DMS153 treated with DMSO at 0.1 percent for 48 hours (cell line): ENCODE measurements around the gene KCNE3.

ENCODE experiments used
- DNase-seq: peaks from one replicate; lab custom pipeline; 2025; ENCODE audit not compliant: unreplicated experiment; lab: John Stamatoyannopoulos, UW

Gene KCNE3, protein sequence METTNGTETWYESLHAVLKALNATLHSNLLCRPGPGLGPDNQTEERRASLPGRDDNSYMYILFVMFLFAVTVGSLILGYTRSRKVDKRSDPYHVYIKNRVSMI

DNA sequence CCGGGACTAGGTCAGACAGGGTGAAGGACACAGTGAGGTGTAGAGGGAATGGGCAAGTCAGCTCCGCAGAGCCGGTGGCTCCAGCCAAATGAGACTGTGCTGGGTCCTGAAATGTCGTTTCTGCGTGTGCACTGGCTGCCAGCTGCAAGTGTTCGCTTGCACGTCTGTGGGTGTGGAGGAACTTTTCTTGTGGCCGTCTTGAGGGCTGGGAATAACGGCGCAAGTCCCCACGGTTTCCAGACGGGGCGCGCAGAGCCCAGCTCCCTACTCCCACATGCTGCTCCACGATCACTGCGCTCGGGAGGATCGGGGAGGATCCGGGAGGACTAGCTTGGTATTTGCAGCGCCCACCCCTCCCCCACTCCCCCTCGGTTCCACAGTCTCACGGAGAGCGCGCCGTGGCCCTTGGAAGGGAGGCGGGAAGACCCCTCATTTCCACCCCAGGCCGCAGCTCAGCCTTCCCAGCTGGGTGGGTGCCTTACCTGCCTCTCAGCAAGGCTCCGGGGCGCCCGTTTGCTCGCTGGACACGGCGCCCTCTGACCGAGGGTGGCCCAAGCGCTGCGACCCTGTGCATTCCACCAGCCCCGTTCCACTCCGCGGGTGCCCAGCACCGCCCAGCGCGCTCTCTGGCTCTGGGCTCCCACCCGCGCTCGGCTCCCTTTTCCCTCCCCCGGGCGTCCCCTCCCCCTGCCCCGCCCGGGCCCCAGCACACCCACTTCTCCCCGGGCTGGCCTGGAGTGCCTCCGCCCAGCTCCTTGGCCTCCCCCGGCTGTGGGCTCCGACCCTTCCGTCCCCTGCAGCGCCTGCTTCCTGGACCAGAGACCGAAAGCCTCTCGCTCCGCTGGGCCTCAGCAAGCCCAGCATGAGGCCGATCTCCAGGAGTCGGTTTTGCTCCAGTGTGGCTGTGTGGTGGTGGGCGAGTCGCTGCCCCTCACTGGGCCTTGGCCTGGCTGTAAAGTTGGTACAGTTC is at the start of gene KCNE3:
Gene KCNE3, minus strand, starts transcription at position 634 of the 970 bp plus-strand sequence. CDS start 9,986 bp downstream, outside the sequence.
- DNase-seq = no peak

DNA sequence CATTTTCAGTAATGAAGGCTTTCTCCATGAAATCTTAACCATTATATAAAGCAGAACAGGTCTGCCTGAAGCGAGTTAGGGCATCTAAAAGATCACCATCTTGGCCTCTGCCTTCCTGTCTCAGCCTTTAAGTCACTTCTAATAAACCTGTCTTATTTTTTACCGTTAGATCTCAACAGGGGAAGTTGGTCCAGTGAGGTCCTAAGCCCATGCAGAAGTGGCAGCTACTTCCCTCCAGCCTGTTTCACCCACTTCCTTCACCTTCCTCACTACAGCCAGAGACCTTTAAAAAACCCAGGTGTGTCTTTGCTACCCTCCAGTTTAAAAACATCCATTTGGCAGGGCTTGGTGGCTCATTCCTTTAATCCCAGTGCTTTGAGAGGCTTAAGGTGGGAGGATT is 40.2 kb upstream of the KCNE3 start:
- DNase-seq = no peak

DNA sequence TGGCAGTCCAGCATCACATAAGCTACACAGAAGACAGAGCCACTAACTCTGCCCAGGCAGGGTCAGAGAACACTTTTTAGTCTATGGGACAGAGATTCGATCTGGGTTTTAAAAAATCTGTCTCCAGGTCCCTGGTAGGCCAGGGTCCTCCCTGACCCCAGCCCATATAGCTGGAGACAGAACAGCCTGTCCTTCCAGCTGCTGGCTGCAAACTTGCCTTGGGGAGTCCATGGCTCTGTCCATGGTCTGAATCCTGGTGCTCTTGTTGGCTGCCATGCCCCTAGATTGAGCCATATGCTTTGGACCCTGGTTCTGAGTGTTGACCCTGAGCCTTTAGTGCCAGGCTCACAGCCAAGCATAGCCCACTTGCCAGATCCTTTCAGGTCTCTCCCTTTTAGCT is 39.5 kb upstream of the KCNE3 start:
- DNase-seq = no peak

DNA sequence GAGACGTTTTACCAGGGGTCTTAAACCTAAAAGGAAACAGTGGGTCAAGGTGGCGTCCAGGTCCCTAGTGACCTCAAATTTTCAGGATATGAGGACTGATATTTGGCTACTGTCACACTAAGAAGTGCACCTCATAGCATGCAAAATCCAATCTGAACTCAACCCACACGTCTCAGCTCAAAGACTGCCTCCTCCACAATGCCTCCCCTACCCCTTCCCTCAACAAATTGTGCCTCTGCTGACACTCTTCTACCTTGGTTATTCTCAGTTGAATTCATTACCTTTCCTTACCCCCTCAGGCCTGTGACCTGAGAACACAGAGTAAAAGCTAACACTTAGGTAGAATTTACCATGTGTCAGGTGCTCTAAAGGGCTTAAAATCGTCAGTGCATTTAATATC is 38.6 kb upstream of the KCNE3 start:
- no peak for DNase-seq

DNA sequence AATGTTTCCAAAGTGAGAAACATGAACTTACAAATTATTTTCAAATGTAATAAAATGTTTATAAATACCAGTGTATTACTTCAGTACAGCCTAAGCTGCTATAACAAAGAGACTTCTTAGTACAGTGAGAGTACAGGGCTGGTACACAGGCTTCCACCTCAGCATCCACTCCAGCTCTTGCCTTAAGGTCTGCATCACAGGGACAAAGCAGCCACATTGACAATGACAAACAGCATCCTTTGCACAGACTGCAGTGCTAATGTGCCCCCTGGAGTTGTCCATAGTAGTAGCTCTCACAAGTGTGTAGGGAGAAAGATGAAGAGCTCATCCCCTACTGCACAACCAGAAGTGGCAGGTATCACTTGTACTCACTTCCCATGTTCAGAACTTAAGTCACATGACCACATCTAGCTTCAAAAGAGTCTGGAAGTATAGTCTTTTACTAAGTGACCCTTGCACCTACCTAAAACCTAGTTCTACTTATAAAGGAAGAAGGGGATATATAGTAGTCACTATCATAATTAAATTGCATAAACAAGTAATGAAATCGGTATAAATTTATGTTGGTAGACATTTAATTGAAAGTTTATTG is 36.8 kb upstream of the KCNE3 start:
- DNase-seq = no peak

DNA sequence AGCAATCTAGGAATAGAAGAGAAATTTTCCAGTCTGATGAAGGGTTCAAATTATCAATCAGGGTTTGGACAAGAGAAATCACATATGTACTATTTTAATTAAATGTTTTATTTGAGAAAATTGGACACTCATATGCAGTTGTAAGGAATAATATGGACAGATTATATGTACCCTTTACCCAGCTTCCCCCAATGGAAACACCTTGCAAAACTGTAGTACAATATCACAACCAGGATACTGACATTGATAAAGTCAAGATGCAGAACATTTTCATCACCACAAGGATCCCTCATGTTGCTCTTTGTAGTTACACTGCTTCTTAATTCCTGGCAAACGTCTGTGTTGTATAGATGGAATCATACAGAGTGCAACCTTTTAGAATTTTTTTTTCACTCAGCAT is 27.6 kb upstream of the KCNE3 start:
- DNase-seq = no peak

DNA sequence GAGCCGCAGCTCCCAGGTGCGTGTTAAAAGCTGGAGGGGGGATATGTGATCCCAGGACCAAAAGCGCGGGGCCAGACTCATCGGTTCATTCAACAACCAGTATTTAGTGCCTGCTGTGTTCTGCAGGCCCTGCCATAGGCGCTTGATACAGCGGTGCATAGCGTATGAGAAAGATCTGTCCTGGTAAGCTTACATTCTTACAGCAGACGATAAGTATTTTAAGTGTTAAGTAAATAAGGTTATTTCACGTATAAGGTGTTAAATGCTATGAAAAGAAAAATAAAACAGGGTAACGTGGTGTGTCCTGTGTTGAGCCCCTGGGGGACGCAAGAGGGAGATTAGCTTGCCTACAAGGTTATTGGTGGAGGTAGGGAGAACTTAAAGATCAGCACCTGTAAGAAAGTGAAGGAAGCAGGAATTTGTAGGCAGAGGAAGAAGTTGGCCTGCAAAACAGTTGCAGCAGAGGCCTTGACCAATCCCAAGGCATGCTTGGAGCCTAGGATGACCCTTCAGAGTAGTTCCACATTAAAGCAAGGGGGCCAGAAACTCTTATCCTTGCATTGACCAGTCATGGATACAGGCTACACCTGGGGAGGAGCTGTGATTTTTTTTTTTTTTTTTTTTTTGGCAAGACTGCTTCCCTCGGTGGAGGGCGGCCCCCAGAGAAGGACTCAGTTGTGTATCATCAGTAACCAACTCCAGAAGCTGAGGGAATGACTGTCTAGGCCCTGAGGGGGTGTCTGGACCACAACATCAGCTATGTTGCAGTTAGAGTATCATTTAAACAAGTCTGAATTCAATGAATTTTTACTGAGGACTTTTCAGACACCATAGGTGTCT is 26.7 kb upstream of the KCNE3 start:
- DNase-seq = peak; percentile 34

DNA sequence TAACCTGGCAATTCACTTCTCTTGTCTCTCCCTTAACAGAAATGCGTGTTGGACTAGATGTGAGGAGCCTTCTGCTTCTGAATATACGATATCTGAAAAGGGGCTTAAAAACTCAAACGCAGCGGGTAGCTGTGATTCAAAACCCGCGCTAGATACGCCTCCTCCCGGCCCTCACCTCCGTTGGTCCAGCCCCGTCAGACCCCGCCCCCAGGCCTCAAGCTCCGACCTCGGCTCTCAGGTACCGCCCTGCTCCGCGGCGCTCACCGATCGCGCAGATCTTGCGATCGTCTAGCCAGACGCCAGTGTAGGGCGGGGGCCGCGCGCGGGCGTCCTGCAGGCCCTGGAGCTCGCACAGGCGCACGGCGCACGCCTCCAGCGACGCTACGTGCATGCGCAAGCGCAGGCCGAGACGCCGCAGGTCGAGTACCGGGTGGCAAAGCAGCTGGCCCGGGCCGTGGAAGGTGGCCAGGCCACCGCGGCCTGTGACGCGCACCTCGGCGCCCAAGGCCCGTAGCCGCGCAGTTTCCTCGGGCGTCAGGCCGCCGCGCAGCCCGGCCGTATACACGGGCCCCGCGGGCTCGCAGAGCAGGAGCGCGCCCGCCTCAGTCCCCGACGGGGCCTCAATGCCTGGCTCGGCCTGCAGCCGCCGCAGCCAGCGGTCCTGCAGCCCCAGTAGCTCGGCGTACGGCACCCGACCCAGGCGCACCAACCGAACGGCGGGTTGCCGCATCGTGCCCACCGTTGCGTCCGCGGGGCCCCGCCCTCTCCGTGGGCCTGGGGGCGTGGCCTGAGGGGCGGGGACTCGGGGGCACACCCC is 25.8 kb upstream of the KCNE3 start, which contains the start of gene LIPT2:
Gene LIPT2, minus strand, starts transcription at position 751 of the 817 bp plus-strand sequence. Its CDS starts 21 bp downstream, at position 730.
- DNase-seq = peak; percentile 89

DNA sequence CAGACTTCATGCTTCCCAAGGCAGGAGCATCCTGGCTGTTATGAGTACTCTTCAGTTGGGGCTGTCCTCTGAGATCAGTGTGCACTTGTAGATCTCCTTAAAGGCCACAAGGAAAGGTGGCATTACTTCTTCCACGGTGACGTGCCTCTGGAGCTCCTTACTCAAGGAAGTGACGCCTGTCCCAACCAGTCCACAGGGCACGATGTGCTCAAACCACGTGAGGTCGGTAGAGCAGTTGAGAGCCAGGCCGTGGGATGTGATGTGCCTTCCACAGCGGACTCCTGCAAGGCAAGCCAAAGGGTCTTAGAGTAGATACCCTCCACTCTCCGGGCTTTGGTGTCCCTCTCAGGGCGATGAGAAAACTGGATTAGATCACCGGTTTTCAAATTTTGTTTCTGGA is 24.7 kb upstream of the KCNE3 start:
- DNase-seq = no peak

DNA sequence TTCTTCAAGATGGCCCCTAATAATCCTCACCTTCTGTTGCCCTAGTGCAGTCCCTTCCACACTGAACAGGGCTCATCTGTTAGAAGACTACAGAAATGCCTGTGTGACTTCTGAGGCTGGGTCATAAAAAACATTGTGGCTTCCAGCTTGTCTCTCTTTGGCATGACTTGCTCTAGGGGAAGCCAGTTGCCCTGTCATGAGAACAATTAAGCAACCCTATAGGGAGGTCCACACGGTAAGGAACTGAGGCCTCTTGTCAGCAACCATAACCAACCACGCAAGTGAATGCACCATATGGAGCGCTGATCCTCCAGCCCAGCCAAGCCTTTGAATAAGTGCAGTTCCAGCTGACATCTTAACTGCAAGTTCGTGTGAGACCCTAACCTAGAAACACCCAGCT is 23.6 kb upstream of the KCNE3 start:
- no peak for DNase-seq

DNA sequence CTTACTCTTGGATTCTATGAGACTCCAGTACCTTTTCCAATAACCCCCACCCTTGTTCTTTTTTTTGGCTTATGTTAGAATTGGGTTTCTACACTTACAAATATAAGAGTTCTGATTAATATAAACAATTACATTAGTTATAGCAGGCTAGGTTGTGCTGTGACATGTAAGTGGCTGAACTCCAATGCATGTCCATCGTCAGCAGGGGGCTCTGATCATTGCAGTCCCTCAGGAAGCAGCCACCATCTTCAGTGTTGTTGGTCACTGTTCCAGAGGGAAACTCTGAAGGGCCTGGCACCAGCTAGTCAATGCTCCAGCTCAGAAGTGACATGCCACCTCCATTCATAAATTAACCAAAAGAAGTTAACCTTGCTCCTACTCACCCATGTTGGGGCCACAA is 20.5 kb upstream of the KCNE3 start:
- DNase-seq = no peak

DNA sequence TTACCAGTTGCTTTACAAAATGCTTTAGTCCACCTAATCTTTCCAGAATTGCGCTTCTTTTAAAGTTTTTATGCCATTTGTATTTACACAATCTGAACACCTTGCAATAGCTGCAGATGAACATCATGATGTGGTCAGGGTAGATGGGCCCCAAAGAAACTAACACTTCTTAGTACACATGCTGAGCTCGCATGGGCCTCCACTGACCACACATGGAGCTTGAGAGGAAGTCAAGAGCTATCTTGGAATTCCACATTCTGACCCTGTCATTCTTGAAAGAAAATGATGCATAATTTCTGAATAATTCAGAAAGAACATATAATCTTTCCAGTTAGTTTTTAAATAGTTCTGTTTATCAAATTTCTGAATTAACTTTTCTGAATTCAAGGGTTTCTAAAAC is 18.5 kb upstream of the KCNE3 start:
- DNase-seq = no peak

DNA sequence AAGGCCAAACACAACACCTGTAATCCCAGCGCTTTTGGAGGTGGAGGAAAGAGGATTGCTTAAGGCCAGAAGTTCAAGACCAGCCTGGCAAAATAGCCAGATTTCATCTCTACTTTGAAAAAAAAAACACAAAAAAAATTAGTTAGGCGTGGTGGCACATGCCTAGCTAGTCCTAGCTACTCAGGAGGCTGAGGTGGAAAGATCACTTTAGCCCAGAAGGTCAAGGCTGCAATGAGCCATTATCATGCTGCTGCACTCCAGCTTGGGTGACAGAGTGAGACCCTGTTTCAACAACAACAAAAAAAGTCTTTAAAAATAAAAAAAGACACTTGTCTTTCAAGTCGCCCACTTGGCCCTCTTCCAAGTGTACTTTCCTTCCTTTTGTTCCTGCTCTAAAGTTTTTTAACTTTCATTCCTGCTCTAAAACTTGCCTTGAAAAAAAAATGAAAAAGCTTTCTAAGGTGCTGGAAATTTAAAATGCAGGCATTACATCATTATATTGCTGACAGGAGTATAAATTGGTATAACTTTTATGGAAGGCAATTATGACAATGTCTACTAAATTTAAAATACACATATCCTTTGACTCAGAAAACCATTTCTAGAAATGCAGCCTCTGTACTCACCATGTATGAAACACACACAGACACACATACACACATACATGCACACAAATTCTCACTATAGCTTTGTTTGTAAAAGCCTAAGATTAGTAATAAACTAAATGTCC is 13.5 kb upstream of the KCNE3 start:
- no peak for DNase-seq

DNA sequence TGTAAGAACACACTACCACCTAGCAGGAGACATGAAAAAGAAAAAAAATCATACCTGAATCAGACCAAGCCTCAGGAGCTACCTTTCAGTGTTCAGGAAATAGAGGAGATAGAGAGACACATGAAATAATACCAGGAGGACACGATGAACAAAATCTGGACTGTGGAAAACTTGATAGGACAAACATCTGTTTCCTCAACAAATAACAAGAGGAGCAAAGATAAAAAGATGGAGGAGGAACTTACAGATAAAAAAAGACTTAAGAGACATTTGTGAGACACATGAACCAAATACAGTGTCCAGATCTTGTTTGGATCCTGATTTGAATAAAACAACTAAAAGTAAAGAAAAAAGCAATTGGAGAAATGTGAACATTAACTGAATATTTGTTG is 12.4 kb upstream of the KCNE3 start:
- no peak for DNase-seq

DNA sequence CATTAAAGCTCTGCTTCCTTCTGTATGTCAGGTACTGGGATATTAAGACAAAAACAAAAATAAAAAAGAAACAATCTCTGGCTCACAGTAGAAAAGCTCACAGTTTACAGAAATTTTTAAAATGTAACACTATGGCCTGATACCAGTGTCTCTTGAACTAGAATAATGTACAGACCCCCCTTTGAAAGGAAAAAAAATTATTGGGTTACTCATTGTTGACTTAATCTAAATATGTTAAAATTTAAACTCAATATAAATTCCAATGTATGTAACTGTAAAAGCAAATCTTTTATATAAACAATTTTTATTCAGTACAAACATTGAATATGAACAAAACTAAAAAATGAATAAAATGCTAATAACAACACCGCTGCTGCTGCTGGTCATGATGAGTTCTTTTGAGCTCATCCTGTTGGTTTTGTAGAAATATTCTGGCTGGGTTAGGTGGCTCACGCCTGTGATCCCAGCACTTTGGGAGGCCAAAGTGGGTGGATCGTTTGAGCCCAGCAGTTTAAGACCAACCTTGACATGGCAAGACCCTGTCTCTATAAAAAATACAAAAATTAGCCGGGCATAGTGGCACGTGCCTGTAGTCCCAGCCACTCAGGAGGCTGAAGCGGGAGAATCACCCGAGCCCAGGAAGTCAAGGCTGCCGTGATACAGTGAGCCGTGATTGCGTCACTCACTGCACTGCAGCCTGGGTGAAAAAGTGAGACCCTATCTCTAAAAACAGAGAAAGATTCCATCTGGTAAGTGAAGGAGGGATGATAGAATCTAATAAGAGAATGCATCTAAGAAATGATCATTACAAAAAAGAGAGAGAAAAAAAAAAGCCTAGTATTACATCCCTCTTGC is 11.8 kb upstream of the KCNE3 start:
- no peak for DNase-seq

DNA sequence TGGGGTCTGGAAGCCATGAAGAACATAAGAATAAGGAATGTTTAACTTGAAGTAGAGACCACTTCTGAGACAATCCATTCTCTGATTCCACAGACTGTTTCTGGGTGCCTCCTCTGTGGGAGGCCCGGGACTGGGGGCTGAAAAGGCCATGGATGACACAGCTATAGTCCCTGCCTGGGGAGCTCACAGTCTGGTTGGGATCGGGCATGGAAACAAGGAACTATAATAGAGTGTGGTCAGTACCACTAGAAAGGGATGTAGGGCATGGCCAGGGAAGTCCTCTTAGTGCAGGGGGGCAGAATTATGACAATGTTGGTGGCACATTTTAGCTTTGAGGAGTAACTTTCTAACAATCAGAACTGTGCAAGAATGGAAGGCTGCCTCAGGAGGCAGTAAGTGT is 9.2 kb upstream of the KCNE3 start:
- no peak for DNase-seq

DNA sequence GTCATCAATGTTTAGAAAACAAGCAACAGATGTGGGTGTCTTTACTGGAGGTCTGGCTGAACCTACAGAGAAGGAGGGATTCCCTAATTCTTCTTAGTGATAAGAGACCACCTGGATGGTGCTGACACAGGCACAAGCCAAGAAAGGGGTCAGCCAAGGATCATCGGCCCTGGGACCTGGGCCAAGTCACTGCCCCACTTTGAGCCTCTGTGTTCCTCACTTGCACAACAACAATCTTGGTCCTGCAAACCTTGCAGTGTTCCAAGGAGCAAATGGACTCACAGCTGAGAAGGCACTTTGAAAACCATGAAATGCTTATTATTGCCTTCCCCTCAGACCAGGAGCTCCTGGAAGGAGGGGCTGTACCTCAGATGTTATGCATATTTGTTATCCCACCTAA is 7.0 kb upstream of the KCNE3 start:
- DNase-seq = no peak

DNA sequence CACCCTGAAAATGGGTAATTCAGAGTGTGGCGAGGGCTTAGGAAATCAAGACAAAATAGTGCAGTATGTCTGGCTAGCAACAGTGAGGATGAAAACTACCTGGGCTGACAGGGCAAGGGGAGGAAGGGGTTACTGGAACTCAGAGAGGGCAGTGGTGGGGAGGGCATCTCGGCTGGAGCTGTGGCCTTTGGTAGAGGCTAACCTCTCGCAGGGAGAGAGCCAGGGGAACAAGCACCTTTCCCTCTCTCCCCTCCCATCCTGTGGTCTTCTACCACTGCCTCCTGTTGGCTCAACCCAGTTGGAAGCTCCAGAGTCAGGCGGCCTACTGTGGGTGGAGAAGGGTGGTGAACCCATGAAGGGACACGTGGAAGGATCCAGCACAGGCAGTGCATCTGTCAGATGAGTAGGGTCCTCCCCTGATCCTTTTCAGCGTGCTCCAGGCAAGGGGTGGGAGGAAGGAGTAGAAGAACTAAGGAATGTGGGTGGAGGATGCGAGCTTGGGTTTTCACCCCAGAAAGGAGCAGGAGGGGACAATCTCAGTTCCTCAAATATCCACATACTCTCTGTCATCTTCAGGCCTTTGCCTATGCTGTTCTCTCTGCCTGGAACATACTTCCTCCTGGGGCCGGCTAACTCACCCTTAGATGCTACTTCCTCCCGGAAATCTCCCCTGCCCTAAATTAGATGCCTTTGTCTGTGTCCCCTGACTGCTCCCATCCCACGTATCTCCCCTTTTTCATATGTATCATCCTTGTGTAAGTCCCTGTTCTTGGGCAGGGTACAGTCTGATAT is 6.2 kb upstream of the KCNE3 start:
- DNase-seq = no peak
